Endothelial cell of umbilical vein (primary cell): ENCODE measurements around the gene TLE7. TPM values are rescaled to one million over a fixed set of nuclear protein-coding genes. Genes with fewer than 3 reads are reported as not detected.

ENCODE experiments used
- BruUV-seq: library from RNA; stranded (reverse); fragments of 400-500 nt; replicated peaks from 2 replicates; lab custom pipeline; 2021; lab: Mats Ljungman, UMichigan
- CTCF ChIA-PET: fragments of 300-600, 350-600 bp; sonication (Branson Sonifier 250); formaldehyde crosslinking; loops from one replicate; lab custom pipeline; 2021; ENCODE audit warnings: antibody characterized with exemption, inconsistent platforms; lab: Charles Lee
- POLR2A ChIA-PET: fragments of 300-600, 350-600 bp; sonication (Branson Sonifier 250); formaldehyde crosslinking; loops from one replicate; lab custom pipeline; 2021; ENCODE audit warnings: antibody characterized with exemption, inconsistent platforms; lab: Charles Lee
- DNase-seq: peaks from one replicate; pipeline ENCODE4 v3.0.0-alpha.2; 2011; ENCODE audit warnings: low read depth, low spot score
- FAIRE-seq: peaks from 2 replicates; lab custom pipeline; 2011; peaks lifted over from hg19 to GRCh38; lab: Jason Lieb, UNC
- H2AFZ ChIP-seq: 2 replicates; pipeline ENCODE4 v1.6.0; 2012; ENCODE audit warnings: low read depth, low read length, control low read depth, inconsistent platforms
- H3K27ac ChIP-seq: 2 replicates; pipeline ENCODE4 v1.5.1; 2011; ENCODE audit warnings: low read depth, mild to moderate bottlenecking, control low read depth, low read length, moderate library complexity; ENCODE audit not compliant: insufficient read depth
- H3K27me3 ChIP-seq, 2 experiments: 2 replicates each; pipeline versions ENCODE4 v1.6.0 to v1.6.1; 2011; ENCODE audit warnings: low read length in 2 of 2, mixed read lengths in 1 of 2; ENCODE audit not compliant: control insufficient read depth in 2 of 2, insufficient read depth in 2 of 2
- H3K36me3 ChIP-seq, 2 experiments: 2 replicates in 1 of 2; 3 replicates in 1 of 2; pipeline ENCODE4 v1.5.1; 2011; ENCODE audit warnings: low read length in 2 of 2, mild to moderate bottlenecking in 1 of 2, moderate library complexity in 1 of 2; ENCODE audit not compliant: control insufficient read depth in 2 of 2, insufficient read depth in 2 of 2; ENCODE audit errors: extremely low read depth in 1 of 2
- H3K4me1 ChIP-seq: 3 replicates; pipeline ENCODE4 v1.5.1; 2011; ENCODE audit warnings: mild to moderate bottlenecking, low read length; ENCODE audit not compliant: control insufficient read depth, insufficient read depth; ENCODE audit errors: extremely low read depth
- H3K4me2 ChIP-seq: 2 replicates; pipeline ENCODE4 v1.6.1; 2011; ENCODE audit warnings: low read length, control low read depth, mixed read lengths; ENCODE audit not compliant: insufficient read depth
- H3K4me3 ChIP-seq, 3 experiments: fragments of 200-600 bp in 1 of 3; sonication (generic), shearing (Covaris generic) in 1 of 3; replicated peaks in 1 of 3; 2 replicates each; pipeline ENCODE4 v1.5.1; 2011 to 2016; ENCODE audit warnings: control low read depth in 3 of 3, low read length in 3 of 3, mild to moderate bottlenecking in 2 of 3, inconsistent platforms in 1 of 3, low read depth in 1 of 3, moderate library complexity in 1 of 3; ENCODE audit not compliant: insufficient read depth in 1 of 3
- H3K79me2 ChIP-seq: 2 replicates; pipeline ENCODE4 v1.6.0; 2012; ENCODE audit warnings: low read length, inconsistent platforms; ENCODE audit not compliant: control insufficient read depth, insufficient read depth
- H3K9ac ChIP-seq: replicated peaks from 2 replicates; pipeline ENCODE3; 2011; ENCODE audit warnings: low read length, control low read depth; ENCODE audit not compliant: insufficient read depth; ENCODE audit errors: extremely low read depth
- H3K9me1 ChIP-seq: replicated peaks from 3 replicates; pipeline ENCODE4 v1.6.0; 2011; ENCODE audit warnings: mild to moderate bottlenecking, low read length; ENCODE audit not compliant: control insufficient read depth, insufficient read depth; ENCODE audit errors: extremely low read depth
- H3K9me3 ChIP-seq: replicated peaks from 2 replicates; pipeline ENCODE4 v1.5.1; 2012; ENCODE audit warnings: low read length, inconsistent platforms; ENCODE audit not compliant: control insufficient read depth, insufficient read depth
- H4K20me1 ChIP-seq: replicated peaks from 2 replicates; pipeline ENCODE3; 2011; ENCODE audit warnings: mild to moderate bottlenecking, low read length; ENCODE audit not compliant: control insufficient read depth, insufficient read depth; ENCODE audit errors: extremely low read depth
- EZH2 ChIP-seq: IDR thresholded peaks from 2 replicates; pipeline ENCODE4 v1.6.1; 2012; ENCODE audit warnings: borderline replicate concordance, low read depth, mild to moderate bottlenecking, moderate library complexity, low read length, inconsistent platforms; ENCODE audit not compliant: severe bottlenecking
- GATA2 ChIP-seq: IDR thresholded peaks from 2 replicates; pipeline ENCODE4 v1.7.0; 2011; ENCODE audit warnings: low read depth, mild to moderate bottlenecking, moderate library complexity, mixed read lengths, low read length; ENCODE audit not compliant: insufficient read length, insufficient read depth
- JUN ChIP-seq: IDR thresholded peaks from 2 replicates; pipeline ENCODE4 v1.6.1; 2011; ENCODE audit warnings: borderline replicate concordance, low read depth; ENCODE audit not compliant: insufficient read length, insufficient read depth
- POLR2A ChIP-seq: IDR thresholded peaks from 2 replicates; pipeline ENCODE4 v1.6.1; 2012; ENCODE audit warnings: low read depth, mild to moderate bottlenecking, control low read depth, low read length
- POLR2AphosphoS5 ChIP-seq: IDR thresholded peaks from 2 replicates; pipeline ENCODE4 v1.6.1; 2012; ENCODE audit warnings: low read depth, mild to moderate bottlenecking, control low read depth, low read length, moderate library complexity; ENCODE audit not compliant: insufficient read depth
- dilution Hi-C: fragments of 300-500 bp; cut with MboI; formaldehyde crosslinking; loops from one replicate; pipeline ENCODE4 v1.15.0; 2019; ENCODE audit warnings: low sequenced_read_pairs; ENCODE audit not compliant: extremely low pct_ligation_motif_present
- intact Hi-C: fragments of 100-400 bp; cut with micrococcal nuclease; formaldehyde crosslinking; loops from one replicate; pipeline ENCODE4 v1.10.0; 2022
- polyA plus RNA-seq, 4 experiments: library from polyadenylated mRNA; depleted of rRNA in 3 of 4; stranded (reverse) in 3 of 4; unstranded in 1 of 4; fragments of >200 nt; gene quantifications; 2 replicates each; pipeline versions ENCODE4 v1.2.1 to v1.2.3, GENCODE V29; 2011 to 2012; ENCODE audit warnings: missing spikeins in 1 of 4
- total RNA-seq: library from RNA; stranded (reverse); gene quantifications from 2 replicates; pipeline ENCODE4 v1.2.3, GENCODE V29; 2021

Gene TLE7
- total and polyA plus RNA-seq, 2 donors (not counting 3 experiments of a cell fraction or from before 2014, with no cell fraction given): not detected

DNA sequence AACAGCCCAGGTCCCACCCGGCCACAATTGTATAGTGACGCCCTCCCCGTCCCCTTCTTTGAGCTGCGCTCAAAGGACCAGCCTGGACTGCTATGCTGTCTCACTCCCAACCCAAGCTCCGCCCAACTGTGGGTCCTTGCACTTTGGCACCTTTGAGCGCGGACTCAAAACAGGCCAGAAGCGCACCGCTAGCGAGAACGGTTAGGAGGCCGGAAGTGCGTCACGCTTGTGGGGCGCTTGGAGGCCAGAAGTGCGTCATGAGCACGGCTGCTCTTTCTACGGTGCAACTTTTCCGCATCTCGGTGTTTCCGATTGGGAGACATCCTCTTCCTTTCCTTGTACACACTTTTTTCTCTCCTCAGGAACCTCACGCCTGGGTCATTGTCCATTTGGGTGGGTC lies 47.3 kb upstream of the TLE7 start, which contains the start of gene ZNF19:
ZNF19 (minus strand) TSS at position 203 of the 400 bp plus-strand sequence. CDS start 7,210 bp downstream, outside the sequence.
- POLR2A ChIA-PET: no interaction called here
- no TSS peak for BruUV-seq
- H3K79me2 ChIP-seq: no peaks in the 10 kb centered on the region

DNA sequence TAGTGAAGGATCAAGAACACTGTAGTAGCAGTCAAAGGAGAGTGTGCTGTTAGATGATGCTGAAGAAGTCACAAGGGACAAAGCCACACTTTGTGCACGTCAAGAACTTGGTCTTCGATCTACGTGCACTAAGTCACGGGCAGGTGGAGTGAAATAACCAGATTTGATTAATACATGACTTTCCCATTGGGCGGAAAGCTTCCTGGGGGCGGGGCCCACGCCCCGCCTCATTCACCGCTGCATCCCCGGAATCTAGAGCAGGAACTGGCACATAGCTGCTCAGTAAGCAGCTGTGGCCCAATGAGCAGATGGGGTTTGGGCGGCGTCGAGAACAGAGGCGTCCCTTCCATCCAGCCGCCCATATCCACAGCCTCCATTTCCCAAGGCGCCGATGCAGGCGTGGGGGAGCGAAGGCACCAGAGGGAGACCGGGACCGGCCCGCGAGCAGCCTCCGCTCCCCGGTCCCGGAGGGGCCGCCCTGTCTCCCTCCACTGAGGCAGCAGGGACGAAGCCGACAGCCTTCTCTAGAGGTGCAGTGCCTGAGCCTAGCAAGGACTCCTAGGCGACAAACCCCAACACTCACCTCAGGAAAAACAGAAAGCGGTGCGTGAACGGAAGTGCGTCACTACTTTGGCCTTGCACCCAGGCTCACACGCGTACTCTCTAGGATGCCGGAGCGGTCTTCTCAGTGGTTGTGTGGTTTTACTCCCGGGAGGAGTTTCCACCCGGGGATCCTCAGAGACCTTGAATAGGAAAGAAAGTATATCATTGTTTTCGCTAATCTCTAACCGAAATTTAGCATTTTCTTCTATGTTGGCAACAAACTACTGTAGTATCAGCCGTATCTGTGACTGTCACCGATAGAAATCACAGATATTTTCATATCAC lies 42.4 kb upstream of the TLE7 start:
- dilution Hi-C loops (no loop called here), intact Hi-C loops (loop anchor here (1.0 to 5.0 kb wide), 2 partner anchors 22 to 128 kb away; partner anchors contain the start of gene ZNF23)
- H3K9ac ChIP-seq: peak overlapping the region; percentile 90
- peak overlapping the region; percentile 76 for H3K27ac ChIP-seq
- TF ChIP-seq POLR2AphosphoS5: peak; percentile 61
- peak; percentile 70 for TF ChIP-seq POLR2A
- TF ChIP-seq JUN: no peak
- peak overlapping the region; percentile 93 for H3K4me2 ChIP-seq
- H3K9me1 ChIP-seq: no peaks in the 10 kb centered on the region
- TSS peak; percentile 83 for BruUV-seq
- H3K4me1 ChIP-seq: peaks cover 4% of the 10 kb centered on the region
- no peaks in the 10 kb centered on the region for H3K27me3 ChIP-seq
- H3K79me2 ChIP-seq: no peaks in the 10 kb centered on the region
- ChIA-PET POLR2A (interaction anchor here (0.6 to 1.4 kb wide), 3 partner anchors 22 to 151 kb away, joined by 4 to 8 read pairs (median 5); partner anchors contain the start of gene ZNF23), CTCF (interaction anchor here (1.1 to 1.4 kb wide), 4 partner anchors 15 to 72 kb away, joined by 4 to 7 read pairs (median 6); partner anchors contain the start of gene ZNF23)
- peak overlapping the region; percentile 94 for H2AFZ ChIP-seq
- peak overlapping the region; percentile 16 to 80 (median 67) for H3K4me3 ChIP-seq
- H3K36me3 ChIP-seq: no peaks in the 10 kb centered on the region
- FAIRE-seq (peak; percentile 100), DNase-seq (peak; percentile 88)
- no peaks in the 10 kb centered on the region for H3K9me3 ChIP-seq
- no peaks in the 10 kb centered on the region for H4K20me1 ChIP-seq

More for the DNA sequence above, 47.3 kb upstream of the TLE7 start, which contains the start of gene ZNF19:
- TF ChIP-seq GATA2 (no peak), JUN (no peak), EZH2 (no peak)
- Histone ChIP-seq H3K4me2 (no peak within 1 kb of the TSS), H3K27me3 (peaks cover 0 to 5% of the 10 kb centered on the region in 2 experiments), H3K9ac (no peak within 1 kb of the TSS), H3K9me3 (no peaks in the 10 kb centered on the region), H3K36me3 (no peaks in the 10 kb centered on the region), H4K20me1 (no peaks in the 10 kb centered on the region), H3K27ac (no peak within 1 kb of the TSS), H2AFZ (no peak within 1 kb of the TSS), H3K9me1 (no peaks in the 10 kb centered on the region), H3K4me1 (peaks cover 4% of the 10 kb centered on the region), H3K4me3 (no peak within 1 kb of the TSS)
- FAIRE-seq: no peak
- no peak for DNase-seq
- CTCF ChIA-PET: interaction anchor here (1.4 to 2.5 kb wide), 2 partner anchors 10 kb away, joined by 5 to 12 read pairs; no protein-coding TSS in a partner anchor
- intact Hi-C loops (no loop called here), dilution Hi-C loops (no loop called here)
